ENCODE data around the gene MSLN. TPM values are rescaled to one million over a fixed set of nuclear protein-coding genes. Genes with fewer than 3 reads are reported as not detected.

Gene MSLN
- total RNA-seq, 3 donors from 2014 or later: 0.08 TPM; not detected in 2

DNA sequence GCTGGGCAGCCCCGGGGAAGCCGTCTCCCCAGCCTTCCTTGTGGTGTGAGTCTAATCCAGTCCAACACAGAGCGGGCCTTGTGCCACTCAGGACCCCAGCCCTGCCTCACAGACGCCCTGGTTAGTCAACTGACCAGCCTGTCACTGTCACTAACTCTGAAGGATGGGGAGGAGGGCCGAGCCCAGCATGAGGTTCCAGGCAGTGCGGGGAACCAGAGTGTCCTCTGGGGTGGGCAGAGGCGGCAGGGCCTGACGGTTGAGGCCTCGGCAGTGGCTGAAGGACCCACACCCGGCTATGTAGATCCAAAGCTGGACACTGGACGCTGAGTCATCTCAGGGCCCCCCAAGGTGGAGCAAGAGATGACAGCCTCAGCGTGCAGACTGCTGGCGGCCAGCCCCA, 19.0 kb downstream of the MSLN start:
- ATAC-seq (no peak), DNase-seq (no peak)
- Mint-ChIP-seq H3K36me3 (ENCODE audit: insufficient read depth) (no peaks in the 10 kb centered on the region), H3K27me3 (ENCODE audit: low read depth) (peaks cover 17% of the 10 kb centered on the region), H3K9me3 (no peaks in the 10 kb centered on the region), H3K4me3 (no peak overlapping the region), H3K4me1 (ENCODE audit: low read depth) (peaks cover 2% of the 10 kb centered on the region)

DNA sequence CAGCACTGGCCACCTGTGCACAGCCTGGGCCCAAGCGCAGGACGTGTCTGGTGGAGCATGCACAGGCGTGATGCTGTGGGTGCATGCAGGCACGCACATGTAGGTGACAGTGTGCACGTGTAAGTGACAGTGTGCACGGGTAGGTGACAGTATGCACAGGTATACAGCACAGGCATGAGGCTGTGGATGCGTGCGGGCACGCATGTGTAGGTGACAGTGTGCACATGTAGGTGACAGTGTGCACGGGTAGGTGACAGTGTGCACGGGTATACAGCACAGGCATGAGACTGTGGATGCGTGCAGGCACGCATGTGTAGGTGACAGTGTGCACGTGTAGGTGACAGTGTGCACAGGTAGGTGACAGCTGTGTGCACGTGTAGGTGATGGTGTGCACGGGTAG, 19.8 kb downstream of the MSLN start:
- no peak for ATAC-seq
- H3K4me3 Mint-ChIP-seq: no peak overlapping the region
- H3K4me1 Mint-ChIP-seq (ENCODE audit: low read depth): peaks cover 6% of the 10 kb centered on the region

DNA sequence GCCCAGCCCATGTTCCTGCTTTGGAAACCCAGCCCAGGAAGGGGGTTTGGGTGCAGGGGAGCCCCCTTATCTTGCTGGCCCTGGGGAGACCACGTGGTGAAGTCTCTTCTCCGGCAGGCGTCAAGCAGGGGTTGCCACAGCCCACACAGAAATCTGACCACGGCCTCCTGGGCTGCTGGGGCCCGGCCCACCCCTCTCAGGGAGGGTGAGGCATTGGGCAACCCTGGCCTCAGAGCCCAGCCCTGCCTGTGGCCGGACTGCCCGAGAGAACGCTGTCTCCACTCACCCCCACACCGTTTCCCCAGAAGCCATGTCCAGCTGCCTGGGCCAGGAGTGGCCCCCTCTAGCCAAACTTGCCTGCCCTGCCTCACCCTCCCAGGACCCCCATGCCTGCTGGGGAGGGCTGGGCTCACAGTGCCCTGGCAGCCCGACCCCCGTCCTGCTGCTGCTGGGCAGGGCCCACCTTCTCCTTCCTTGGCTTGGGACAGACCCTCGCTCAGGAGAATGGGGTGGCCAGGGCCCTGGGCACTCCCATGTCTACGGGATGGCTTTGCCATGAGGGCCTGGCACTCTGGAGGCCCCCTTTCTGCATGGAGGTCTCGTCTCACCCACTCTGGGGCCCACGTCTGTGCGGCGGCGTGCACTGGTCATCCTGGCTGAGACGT, 20.9 kb downstream of the MSLN start:
- no peak for ATAC-seq

More for the DNA sequence above, 19.8 kb downstream of the MSLN start:
- no peak for DNase-seq
- no peaks in the 10 kb centered on the region for H3K9me3 Mint-ChIP-seq
- H3K36me3 Mint-ChIP-seq (ENCODE audit: insufficient read depth): no peaks in the 10 kb centered on the region
- peaks cover 17% of the 10 kb centered on the region for H3K27me3 Mint-ChIP-seq (ENCODE audit: low read depth)

DNA sequence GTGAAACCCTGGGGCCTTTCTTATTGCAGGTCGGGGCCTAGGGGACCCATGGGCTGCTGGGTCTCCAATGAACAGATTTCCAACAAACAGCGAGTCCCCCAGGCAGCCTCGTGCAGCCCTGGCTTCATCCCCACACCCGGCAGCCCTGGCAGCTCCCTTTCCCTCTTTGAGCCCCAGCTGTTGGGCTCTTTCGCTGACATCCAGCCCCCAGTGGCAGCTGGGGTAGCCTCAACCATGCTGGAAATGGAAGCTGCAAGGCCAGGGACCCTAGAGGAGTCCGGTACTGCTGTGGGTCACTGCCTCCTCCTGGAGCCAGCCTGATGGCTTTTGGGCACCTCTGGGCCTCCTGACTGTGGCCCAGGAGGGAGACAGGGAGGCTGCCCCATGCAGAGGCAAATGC, 21.7 kb downstream of the MSLN start:
- no peaks in the 10 kb centered on the region for H3K36me3 Mint-ChIP-seq (ENCODE audit: insufficient read depth)
- ATAC-seq: no peak
- DNase-seq: no peak
- H3K4me3 Mint-ChIP-seq: no peak overlapping the region
- peaks cover 11% of the 10 kb centered on the region for H3K4me1 Mint-ChIP-seq (ENCODE audit: low read depth)
- H3K27me3 Mint-ChIP-seq (ENCODE audit: low read depth): peaks cover 14% of the 10 kb centered on the region
- H3K9me3 Mint-ChIP-seq: no peaks in the 10 kb centered on the region

More for the DNA sequence above, 20.9 kb downstream of the MSLN start:
- H3K4me1 Mint-ChIP-seq (ENCODE audit: low read depth): peaks cover 7% of the 10 kb centered on the region
- H3K36me3 Mint-ChIP-seq (ENCODE audit: insufficient read depth): no peaks in the 10 kb centered on the region
- H3K4me3 Mint-ChIP-seq: no peak overlapping the region
- DNase-seq: no peak
- H3K9me3 Mint-ChIP-seq: no peaks in the 10 kb centered on the region
- peaks cover 17% of the 10 kb centered on the region for H3K27me3 Mint-ChIP-seq (ENCODE audit: low read depth)

DNA sequence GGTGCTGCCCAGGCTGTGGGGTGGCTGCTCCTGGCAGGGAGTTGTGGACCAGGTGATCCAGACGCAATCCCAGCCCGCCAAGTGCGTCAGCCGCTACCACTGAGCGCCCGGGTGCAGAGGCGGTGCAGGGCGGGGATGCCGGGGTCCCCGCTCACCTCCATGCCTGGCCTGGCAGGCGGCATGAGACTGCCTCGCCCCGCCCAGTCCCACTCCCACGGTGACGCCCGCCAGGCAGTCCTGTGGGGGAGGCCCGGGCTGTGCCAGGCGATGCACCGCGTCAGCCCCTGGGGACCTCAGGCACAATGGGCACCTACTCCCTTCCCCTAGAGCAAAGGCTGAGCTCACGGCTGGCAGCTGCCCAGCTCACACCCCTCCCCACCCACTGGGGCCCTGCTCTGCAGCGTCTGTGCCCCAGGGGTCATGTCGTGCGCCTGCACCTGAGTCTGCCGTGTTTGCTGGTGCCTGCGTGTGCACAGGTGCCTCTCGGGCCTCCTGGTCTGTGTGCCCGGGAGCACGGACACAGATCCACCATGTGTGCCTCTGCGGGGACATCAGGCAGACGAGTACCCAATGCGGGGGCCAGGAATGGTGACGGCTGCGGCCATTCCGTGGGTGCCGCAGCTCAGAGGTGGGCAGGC, 22.4 kb downstream of the MSLN start:
- H3K9me3 Mint-ChIP-seq: no peaks in the 10 kb centered on the region
- peaks cover 9% of the 10 kb centered on the region for H3K4me1 Mint-ChIP-seq (ENCODE audit: low read depth)
- DNase-seq (no peak), ATAC-seq (no peak)
- H3K36me3 Mint-ChIP-seq (ENCODE audit: insufficient read depth): no peaks in the 10 kb centered on the region
- H3K27me3 Mint-ChIP-seq (ENCODE audit: low read depth): peaks cover 12% of the 10 kb centered on the region
- H3K4me3 Mint-ChIP-seq: no peak overlapping the region

DNA sequence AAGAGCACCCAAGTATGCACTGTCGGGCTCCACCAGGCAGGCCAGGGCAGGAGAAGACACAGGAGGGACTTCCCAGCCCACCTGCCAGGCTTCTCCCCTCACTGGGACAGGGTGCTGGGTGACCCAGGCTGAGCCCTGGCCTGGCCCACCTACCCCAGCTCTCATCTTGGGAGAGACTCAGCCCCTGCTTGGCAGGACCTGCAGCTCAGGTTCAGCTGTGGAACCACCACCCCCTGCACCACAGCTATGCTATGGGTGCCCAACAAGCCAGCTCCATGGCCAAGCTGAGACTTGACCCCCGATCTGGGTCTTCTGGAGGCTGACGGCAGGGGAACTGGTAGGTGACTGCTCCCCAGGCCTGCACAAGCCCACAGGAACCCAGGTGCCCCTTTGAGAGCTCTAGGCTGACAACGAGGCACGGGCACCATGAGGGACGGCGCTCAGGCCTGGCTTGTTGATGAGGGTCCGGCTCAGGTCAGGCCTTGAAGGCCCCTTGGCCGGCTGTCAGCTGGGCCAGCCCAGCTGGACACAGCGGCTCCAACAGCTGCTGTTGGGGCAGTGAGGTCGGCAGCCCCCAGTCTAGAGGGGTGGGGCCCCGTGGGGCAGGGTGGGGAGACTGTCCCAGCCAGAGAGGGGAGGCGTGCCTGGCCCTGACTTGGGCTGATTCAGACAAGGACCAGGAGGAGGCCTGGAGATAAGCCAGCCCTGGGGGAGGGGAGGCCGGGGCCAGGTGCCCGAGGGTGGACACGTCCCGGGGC, 23.0 kb downstream of the MSLN start:
- DNase-seq (no peak), ATAC-seq (no peak)
- H3K27me3 Mint-ChIP-seq (ENCODE audit: low read depth): peaks cover 9% of the 10 kb centered on the region
- no peaks in the 10 kb centered on the region for H3K36me3 Mint-ChIP-seq (ENCODE audit: insufficient read depth)
- H3K4me1 Mint-ChIP-seq (ENCODE audit: low read depth): peaks cover 9% of the 10 kb centered on the region
- H3K4me3 Mint-ChIP-seq: no peak overlapping the region
- no peaks in the 10 kb centered on the region for H3K9me3 Mint-ChIP-seq

DNA sequence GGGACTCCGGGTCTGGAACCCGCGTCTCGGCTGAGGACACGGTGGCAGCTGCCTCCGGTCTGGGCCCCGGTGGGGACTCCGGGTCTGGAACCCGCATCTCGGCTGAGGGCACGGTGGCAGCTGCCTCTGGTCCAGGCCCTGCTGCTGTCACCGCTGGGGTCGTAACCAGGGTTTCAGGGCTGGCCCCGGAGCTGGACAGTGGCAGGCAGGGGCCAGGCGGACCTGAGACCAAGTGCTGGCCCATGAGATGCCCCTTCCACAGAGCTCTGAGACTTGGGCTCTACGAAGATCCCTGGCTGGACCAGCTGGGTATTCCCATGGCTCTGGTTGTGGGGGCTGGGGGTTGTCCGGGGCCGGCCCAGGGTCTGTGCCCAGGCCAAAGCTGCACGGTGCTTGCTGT, 23.9 kb downstream of the MSLN start:
- peaks cover 9% of the 10 kb centered on the region for H3K4me1 Mint-ChIP-seq (ENCODE audit: low read depth)
- no peak for DNase-seq
- H3K9me3 Mint-ChIP-seq: no peaks in the 10 kb centered on the region
- H3K4me3 Mint-ChIP-seq: no peak overlapping the region
- H3K27me3 Mint-ChIP-seq (ENCODE audit: low read depth): peaks cover 9% of the 10 kb centered on the region
- ATAC-seq: no peak
- no peaks in the 10 kb centered on the region for H3K36me3 Mint-ChIP-seq (ENCODE audit: insufficient read depth)

DNA sequence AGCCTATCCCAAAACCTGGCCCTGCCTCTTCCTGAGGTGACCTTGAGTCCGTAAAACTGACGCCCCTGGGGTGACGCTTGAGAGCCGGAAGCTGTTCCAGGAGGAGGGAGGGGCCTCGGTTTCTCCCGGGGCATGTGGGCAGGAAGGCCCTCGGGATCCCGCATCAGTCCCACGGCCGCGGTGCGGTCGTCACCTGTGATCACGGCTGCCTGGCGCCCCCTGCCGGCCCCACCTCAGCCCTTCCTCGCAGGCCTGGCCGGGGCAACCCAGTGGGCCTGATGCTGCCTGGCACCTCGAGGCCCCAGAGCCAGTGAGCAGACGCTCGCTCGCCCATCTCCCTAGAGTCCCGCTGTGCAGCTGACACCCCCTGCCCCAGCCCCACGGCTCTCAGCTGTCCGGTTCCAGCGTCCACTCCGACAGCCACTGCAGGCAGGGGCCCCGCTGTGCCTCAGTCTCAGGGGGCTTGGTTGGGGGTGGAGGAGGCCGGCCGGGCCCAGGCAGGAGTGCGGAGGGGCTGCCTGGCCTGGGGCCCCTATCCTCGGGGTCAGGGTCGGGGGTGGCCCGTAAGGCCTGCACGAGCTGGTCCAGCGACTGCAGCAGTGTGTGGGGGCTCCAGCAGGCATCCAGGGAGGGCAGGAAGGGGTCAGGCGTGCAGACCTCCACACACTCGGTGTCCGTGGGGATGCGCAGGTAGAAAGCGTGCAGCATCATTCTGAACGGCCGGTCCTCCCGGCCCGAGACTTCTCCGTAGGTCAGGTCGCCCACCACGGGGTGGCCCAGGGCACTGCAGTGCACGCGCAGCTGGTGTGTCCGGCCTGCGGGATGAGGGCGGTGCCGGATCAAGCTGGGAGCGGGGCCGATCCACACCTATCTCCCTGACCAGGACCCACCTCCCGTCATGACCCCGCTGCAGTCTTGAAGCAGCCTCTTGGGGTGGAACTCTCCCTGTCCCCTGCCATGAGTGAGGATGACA, 25.3 kb downstream of the MSLN start:
- no peaks in the 10 kb centered on the region for H3K36me3 Mint-ChIP-seq (ENCODE audit: insufficient read depth)
- H3K9me3 Mint-ChIP-seq: no peaks in the 10 kb centered on the region
- H3K4me3 Mint-ChIP-seq: peak overlapping the region; percentile 91
- H3K4me1 Mint-ChIP-seq (ENCODE audit: low read depth): peaks cover 11% of the 10 kb centered on the region
- peak; percentile 79 for DNase-seq
- ATAC-seq: peak; percentile 11 to 20
- H3K27me3 Mint-ChIP-seq (ENCODE audit: low read depth): peaks cover 2% of the 10 kb centered on the region

DNA sequence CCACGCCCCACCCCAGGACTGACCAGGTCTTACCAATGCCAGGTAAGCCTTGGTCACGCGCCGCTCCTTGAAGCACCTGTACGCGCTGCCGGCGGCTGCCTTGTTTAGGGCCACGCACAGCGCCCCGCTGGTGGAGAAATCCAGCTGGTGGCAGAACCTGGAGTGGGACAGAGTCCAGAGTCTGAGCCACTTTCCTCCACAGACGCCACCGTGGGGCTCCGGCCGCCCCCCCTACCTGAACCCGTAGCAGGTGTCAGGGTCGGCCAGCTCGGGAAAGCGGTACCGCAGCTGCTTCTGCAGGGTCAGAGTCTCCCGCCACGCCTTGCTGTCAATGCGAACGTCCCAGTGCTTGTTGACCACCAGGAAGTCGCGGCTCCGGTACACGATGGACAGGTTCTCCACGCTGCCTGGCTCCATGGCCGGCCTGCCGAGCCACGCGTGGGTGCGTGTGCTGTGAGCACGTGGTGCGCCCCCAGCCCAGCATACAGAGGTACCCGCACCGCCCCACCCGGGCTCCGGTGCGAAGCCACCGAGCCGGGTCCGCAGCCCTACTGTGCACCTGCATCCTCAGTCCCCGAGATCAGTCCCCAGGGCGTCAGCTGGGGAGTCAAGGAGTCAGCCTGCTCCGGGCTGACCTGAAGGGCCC, 26.9 kb downstream of the MSLN start:
- H3K27me3 Mint-ChIP-seq (ENCODE audit: low read depth): no peaks in the 10 kb centered on the region
- DNase-seq (no peak), ATAC-seq (no peak)
- H3K4me3 Mint-ChIP-seq: peak overlapping the region; percentile 91
- peaks cover 5% of the 10 kb centered on the region for H3K36me3 Mint-ChIP-seq (ENCODE audit: insufficient read depth)
- no peaks in the 10 kb centered on the region for H3K9me3 Mint-ChIP-seq
- H3K4me1 Mint-ChIP-seq (ENCODE audit: low read depth): peaks cover 11% of the 10 kb centered on the region

DNA sequence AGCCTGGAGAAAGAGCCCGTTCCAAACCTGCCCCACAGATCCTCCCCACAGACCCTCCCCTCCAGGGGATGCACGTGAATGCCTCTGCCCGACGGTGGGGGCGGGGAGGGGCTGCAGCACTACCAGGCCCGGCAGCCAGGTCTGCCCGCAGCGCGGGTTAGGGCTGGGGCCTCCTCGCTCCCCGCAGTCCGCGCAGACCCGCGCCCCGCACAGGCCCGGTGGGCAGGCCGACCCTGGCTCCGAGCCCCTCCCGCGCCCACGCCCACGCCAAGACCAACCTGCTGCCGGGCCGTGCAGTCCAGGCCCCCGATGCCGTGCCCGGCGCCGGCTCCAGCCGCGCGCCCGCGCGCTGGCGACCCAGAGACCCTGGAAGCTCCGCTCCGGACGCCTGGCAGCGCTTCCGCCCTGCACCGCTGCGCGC, 27.5 kb downstream of the MSLN start, which contains the start of gene RPUSD1:
Gene RPUSD1 (minus strand): TSS at position 404 of the 421 bp plus-strand sequence. CDS start 644 bp downstream, outside the sequence.
- DNase-seq (no peak), ATAC-seq (peak; percentile 34 to 35)
- Mint-ChIP-seq H3K27me3 (ENCODE audit: low read depth) (no peaks in the 10 kb centered on the region), H3K4me1 (ENCODE audit: low read depth) (peaks cover 11% of the 10 kb centered on the region), H3K4me3 (peak within 1 kb of the TSS; percentile 91), H3K9me3 (no peaks in the 10 kb centered on the region), H3K36me3 (ENCODE audit: insufficient read depth) (peaks cover 5% of the 10 kb centered on the region)

DNA sequence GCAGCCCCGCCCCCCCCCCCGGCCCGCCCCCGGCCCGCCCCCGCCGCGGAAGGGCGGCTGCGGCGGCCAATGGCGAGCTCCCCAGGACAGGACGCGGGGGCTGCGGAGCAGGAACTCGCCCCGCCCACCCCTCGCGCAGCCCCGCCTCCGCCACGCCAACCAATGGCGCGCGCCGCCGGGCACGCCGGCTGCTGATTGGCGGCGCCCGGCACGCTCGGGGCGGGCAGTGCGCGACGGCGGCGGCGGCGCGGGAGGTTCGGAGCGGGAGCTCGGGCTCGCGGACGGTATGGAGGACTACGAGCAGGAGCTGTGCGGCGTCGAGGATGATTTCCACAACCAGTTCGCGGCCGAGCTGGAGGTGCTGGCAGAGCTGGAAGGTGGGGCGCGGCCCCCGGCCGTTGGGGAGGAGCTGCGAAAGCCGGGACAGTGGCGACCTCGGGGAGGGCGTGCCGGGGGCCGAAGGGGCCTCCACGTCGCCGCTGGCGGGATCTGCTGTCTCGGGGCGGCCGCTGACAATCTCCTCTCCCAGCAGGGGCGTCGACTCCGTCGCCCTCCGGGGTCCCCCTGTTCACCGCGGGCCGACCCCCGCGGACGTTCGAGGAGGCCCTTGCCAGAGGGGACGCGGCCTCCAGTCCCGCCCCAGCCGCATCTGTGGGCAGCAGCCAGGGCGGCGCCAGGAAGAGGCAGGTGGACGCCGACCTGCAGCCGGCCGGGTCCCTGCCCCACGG, 28.0 kb downstream of the MSLN start, which contains the start of gene CHTF18:
Gene CHTF18 (plus strand): TSS at position 222 of the 728 bp plus-strand sequence. CDS start 65 bp downstream, at position 287.
- no peaks in the 10 kb centered on the region for H3K27me3 Mint-ChIP-seq (ENCODE audit: low read depth)
- H3K36me3 Mint-ChIP-seq (ENCODE audit: insufficient read depth): peaks cover 5% of the 10 kb centered on the region
- peak; percentile 90 for ATAC-seq
- peaks cover 11% of the 10 kb centered on the region for H3K4me1 Mint-ChIP-seq (ENCODE audit: low read depth)
- DNase-seq: peak; percentile 92
- no peaks in the 10 kb centered on the region for H3K9me3 Mint-ChIP-seq
- peak within 1 kb of the TSS; percentile 91 for H3K4me3 Mint-ChIP-seq

DNA sequence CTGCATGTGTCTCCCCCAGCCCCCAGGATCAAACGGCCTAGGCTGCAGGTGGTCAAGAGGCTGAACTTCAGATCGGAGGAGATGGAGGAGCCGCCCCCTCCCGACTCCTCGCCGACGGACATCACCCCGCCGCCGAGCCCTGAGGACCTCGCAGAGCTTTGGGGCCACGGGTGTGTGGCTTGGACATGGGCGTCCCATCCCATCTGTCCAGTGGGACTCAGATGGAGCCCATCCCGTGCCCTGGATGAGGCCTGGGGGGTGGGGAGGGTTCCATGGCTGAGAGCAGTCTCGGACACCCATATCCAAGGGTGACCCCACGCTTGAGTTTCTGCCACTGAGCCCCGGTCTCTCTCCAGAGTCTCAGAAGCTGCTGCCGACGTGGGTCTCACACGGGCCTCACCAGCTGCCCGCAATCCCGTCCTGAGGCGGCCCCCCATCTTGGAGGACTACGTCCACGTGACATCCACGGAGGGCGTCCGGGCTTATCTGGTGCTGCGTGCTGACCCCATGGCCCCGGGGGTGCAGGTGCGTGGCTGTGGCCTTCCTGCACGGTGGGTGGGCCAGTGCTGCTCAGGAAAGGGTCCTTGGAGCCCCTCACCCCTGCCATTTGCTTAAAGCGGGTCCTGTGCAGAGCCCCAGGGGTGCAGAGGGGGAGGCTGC, 28.8 kb downstream of the MSLN start:
- ATAC-seq (no peak), DNase-seq (no peak)
- Mint-ChIP-seq H3K36me3 (ENCODE audit: insufficient read depth) (peaks cover 5% of the 10 kb centered on the region), H3K27me3 (ENCODE audit: low read depth) (no peaks in the 10 kb centered on the region), H3K4me3 (peak overlapping the region; percentile 68), H3K4me1 (ENCODE audit: low read depth) (peaks cover 11% of the 10 kb centered on the region), H3K9me3 (no peaks in the 10 kb centered on the region)
